NCI-H510A (cell line): ENCODE measurements around the gene YIPF7.

Experiments
- DNase-seq: peaks from one replicate; lab custom pipeline; 2025; lab: John Stamatoyannopoulos, UW

The YIPF7 gene

DNA sequence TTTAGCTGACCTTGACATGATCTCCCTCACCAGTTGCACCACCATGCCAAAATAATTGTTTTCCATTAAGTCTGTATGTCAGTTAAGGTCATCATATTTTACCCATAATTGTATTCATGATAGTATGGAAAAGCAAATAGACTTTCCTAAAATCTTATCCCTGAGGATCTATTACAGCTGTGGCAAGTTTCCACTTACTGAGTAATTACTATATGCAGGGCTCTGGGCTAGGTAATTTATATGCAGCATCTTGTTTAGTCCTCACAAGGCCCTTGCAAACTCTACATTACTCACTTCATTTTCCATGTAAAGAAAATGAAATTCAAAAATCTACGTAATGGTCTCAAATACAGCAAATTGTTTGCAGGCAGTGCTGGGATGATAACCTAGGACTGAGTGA is 34.8 kb downstream of the YIPF7 start:
- DNase-seq, result no peak

DNA sequence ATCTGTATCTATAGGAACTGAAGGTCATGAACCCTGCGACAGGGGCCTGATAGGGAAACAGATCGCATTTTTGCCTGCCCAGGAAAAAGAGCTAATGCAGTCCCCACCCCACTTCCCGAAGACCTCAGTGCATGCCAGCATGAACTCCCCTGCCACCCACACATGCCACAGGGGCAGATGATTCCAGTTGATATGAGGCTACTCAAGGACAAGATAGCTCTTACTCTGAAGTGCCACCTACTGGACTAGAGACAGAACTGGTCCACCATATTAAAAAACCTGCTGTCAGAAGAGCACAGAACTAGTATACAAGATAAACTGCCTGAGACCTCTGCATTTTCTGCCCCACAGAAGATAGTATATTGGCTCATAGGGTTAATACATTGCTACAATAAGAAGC is 68.0 kb downstream of the YIPF7 start:
- DNase-seq, result no peak

DNA sequence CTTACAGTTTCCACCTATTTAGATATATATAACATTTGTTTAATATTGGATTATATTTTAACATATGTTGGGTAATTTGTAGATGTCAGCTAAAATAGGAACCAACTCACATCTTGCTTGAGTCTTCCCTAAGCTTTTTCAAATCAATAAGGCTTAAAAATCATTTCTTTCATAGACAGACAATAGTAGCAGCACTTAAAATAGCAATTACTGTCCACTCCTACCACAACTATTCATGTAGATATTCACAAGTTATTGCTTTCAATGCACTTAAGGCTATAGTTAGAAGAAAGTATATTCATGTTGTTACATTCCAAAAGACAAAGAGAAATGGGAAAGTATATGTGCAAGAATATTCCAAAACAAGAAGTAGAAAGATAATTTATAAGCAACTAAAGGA is 71.2 kb downstream of the YIPF7 start:
- DNase-seq, result no peak

DNA sequence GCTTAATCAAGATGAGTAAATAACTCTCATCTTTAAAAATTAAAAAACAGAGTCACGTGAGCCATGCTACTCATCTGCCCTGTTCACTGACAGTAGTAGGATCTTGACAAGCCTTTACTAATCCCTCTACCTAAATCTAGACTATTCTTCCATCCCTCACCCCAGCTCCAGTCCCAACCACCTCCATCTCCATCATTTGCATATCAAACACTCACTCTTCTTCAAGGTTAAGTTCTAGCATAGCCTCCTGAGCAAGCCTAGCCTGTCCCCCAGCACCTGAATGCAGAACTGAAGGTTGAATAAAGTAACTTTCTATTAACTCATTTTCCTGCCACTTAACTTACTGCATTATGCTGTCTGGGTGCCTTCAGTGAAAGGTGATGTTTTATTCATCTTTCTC is 72.5 kb downstream of the YIPF7 start:
- DNase-seq, result no peak
